CD14-positive monocyte (primary cell): Measurements from ENCODE around the gene NSUN3. TPM values are rescaled to one million over a fixed set of nuclear protein-coding genes. Genes with fewer than 3 reads are reported as not detected.

Experiments used
- DNase-seq, 3 donors: peaks; one replicate each; pipeline ENCODE4 v3.0.0-alpha.2; 2011 to 2022
- H2AFZ ChIP-seq: 2 replicates; pipeline ENCODE4 v1.6.0; 2012; ENCODE audit warnings: mild to moderate bottlenecking, low read depth, low read length, inconsistent platforms; ENCODE audit not compliant: insufficient read depth, poor library complexity, severe bottlenecking
- H3K27ac ChIP-seq, 2 donors: 1 replicate in 1 of 2; 2 replicates in 1 of 2; pipeline ENCODE4 v1.5.1; 2012 to 2013; ENCODE audit warnings: low read length in 2 of 2, control low read depth in 1 of 2, inconsistent platforms in 1 of 2, low read depth in 1 of 2, mild to moderate bottlenecking in 1 of 2
- H3K27me3 ChIP-seq, 2 donors: one replicate each; pipeline versions ENCODE4 v1.6.0 to v1.6.1; 2011 to 2013; ENCODE audit warnings: low read length in 2 of 2; ENCODE audit not compliant: control insufficient read depth in 2 of 2, insufficient read depth in 2 of 2
- H3K36me3 ChIP-seq, 2 donors: replicated peaks in 1 of 2; 1 replicate in 1 of 2; 2 replicates in 1 of 2; pipeline versions ENCODE4 v1.5.1 to v1.6.1; 2012 to 2013; ENCODE audit warnings: low read length in 2 of 2, control low read depth in 1 of 2, inconsistent platforms in 1 of 2, mild to moderate bottlenecking in 1 of 2; ENCODE audit not compliant: insufficient read depth in 2 of 2, control insufficient read depth in 1 of 2
- H3K4me1 ChIP-seq, 2 donors: 1 replicate in 1 of 2; 2 replicates in 1 of 2; pipeline versions ENCODE4 v1.5.1 to v1.6.1; 2012 to 2013; ENCODE audit warnings: low read length in 2 of 2, control low read depth in 1 of 2, inconsistent platforms in 1 of 2, mild to moderate bottlenecking in 1 of 2, moderate library complexity in 1 of 2; ENCODE audit not compliant: insufficient read depth in 2 of 2, control insufficient read depth in 1 of 2
- H3K4me2 ChIP-seq: replicated peaks from 2 replicates; pipeline ENCODE3; 2012; ENCODE audit warnings: low read length, moderate library complexity, mild to moderate bottlenecking; ENCODE audit not compliant: poor library complexity, severe bottlenecking; ENCODE audit errors: extremely low read depth
- H3K4me3 ChIP-seq, 3 experiments: fragments of 200-600 bp in 1 of 3; sonication (generic) in 1 of 3; replicated peaks in 1 of 3; 1 replicate in 2 of 3; 2 replicates in 1 of 3; pipeline ENCODE4 v1.5.1; 2011 to 2013; ENCODE audit warnings: low read length in 3 of 3, mild to moderate bottlenecking in 3 of 3, control low read depth in 2 of 3, low read depth in 2 of 3, inconsistent platforms in 1 of 3, moderate library complexity in 1 of 3
- H3K79me2 ChIP-seq: 2 replicates; pipeline ENCODE4 v1.6.0; 2012; ENCODE audit warnings: mild to moderate bottlenecking, control low read depth, inconsistent platforms, low read length, moderate library complexity; ENCODE audit not compliant: insufficient read depth
- H3K9ac ChIP-seq: 2 replicates; pipeline ENCODE4 v1.6.0; 2017; ENCODE audit warnings: low read length, mild to moderate bottlenecking; ENCODE audit not compliant: insufficient read depth, poor library complexity, severe bottlenecking
- H3K9me3 ChIP-seq, 2 donors: replicated peaks in 1 of 2; 1 replicate in 1 of 2; 2 replicates in 1 of 2; pipeline versions ENCODE4 v1.5.1 to v1.6.1; 2012 to 2013; ENCODE audit warnings: low read length in 2 of 2, control low read depth in 1 of 2; ENCODE audit not compliant: control insufficient read depth in 1 of 2, insufficient read depth in 1 of 2
- H4K20me1 ChIP-seq: 2 replicates; pipeline ENCODE4 v1.6.0; 2012; ENCODE audit warnings: mild to moderate bottlenecking, low read length, control low read depth, moderate library complexity; ENCODE audit not compliant: insufficient read depth
- H3K27ac Mint-ChIP-seq, 7 donors: one replicate each; pipeline ENCODE4 v1.8.0; 2020; ENCODE audit warnings: mild to moderate bottlenecking in 7 of 7, mixed read lengths in 7 of 7, moderate library complexity in 6 of 7, inconsistent platforms in 2 of 7
- H3K27me3 Mint-ChIP-seq, 3 donors: one replicate each; pipeline ENCODE4 v1.8.0; 2021 to 2022; ENCODE audit warnings: low read depth in 3 of 3, mild to moderate bottlenecking in 3 of 3, mixed read lengths in 3 of 3, moderate library complexity in 3 of 3, inconsistent platforms in 1 of 3
- H3K36me3 Mint-ChIP-seq, 2 donors: one replicate each; pipeline ENCODE4 v1.8.0; 2020; ENCODE audit warnings: mixed read lengths in 2 of 2, inconsistent platforms in 1 of 2, mild to moderate bottlenecking in 1 of 2
- H3K4me1 Mint-ChIP-seq: one replicate; pipeline ENCODE4 v1.8.0; 2020; ENCODE audit warnings: mild to moderate bottlenecking, mixed read lengths
- H3K4me3 Mint-ChIP-seq, 2 donors: one replicate each; pipeline ENCODE4 v1.8.0; 2020; ENCODE audit warnings: mild to moderate bottlenecking in 2 of 2, mixed read lengths in 2 of 2, moderate library complexity in 1 of 2
- H3K9me3 Mint-ChIP-seq, 7 donors: one replicate each; pipeline ENCODE4 v1.8.0; 2020 to 2022; ENCODE audit warnings: mixed read lengths in 7 of 7, mild to moderate bottlenecking in 6 of 7, moderate library complexity in 6 of 7, inconsistent platforms in 2 of 7
- CTCF ChIP-seq: fragments of 200-600 bp; IDR thresholded peaks from one replicate; pipeline ENCODE4 v1.8.0; 2022; ENCODE audit warnings: antibody characterized with exemption, mild to moderate bottlenecking
- WGBS: methylation state at CpG from one replicate; pipeline ENCODE4 v1.1.5; 2013; ENCODE audit warnings: missing lambda C conversion rate; ENCODE audit not compliant: insufficient coverage; 5-methylcytosine and 5-hydroxymethylcytosine counted together
- intact Hi-C, 2 donors: fragments of 100-400 bp; cut with micrococcal nuclease; formaldehyde crosslinking; loops; one replicate each; pipeline versions ENCODE4 v1.15.0 to v1.15.1; 2023
- polyA plus RNA-seq, 3 donors: library from polyadenylated mRNA; depleted of rRNA in 1 of 3; unstranded in 2 of 3; stranded (reverse) in 1 of 3; fragments of 300-500 nt in 2 of 3; fragments of >200 nt in 1 of 3; fragmentation: Illumina TruSeq in 2 of 3; gene quantifications; 1 replicate in 2 of 3; 2 replicates in 1 of 3; pipeline ENCODE4 v1.2.3, GENCODE V29; 2012 to 2021

NSUN3 gene
- polyA plus RNA-seq, 3 donors: 6.6 to 8.8 (median 7.2) TPM

- Histone ChIP-seq H3K4me2 (no peak overlapping the region), H3K9ac (no peak overlapping the region), H3K36me3 (peaks cover 40 to 62% of the 10 kb centered on the region in 2 donors), H4K20me1 (no peaks in the 10 kb centered on the region), H3K9me3 (no peaks in the 10 kb centered on the region), H3K4me1 (no peaks in the 10 kb centered on the region), H3K27me3 (no peaks in the 10 kb centered on the region), H3K4me3 (no peak overlapping the region), H3K79me2 (no peaks in the 10 kb centered on the region), H3K27ac (no peak overlapping the region), H2AFZ (no peak overlapping the region)
- no peak overlapping the region for H3K27ac Mint-ChIP-seq
- DNase-seq: no peak
- intact Hi-C loops: no loop called here
- H3K4me3 Mint-ChIP-seq: no peak overlapping the region
- peaks cover 2% of the 10 kb centered on the region for H3K4me1 Mint-ChIP-seq
- no peak for TF ChIP-seq CTCF
- WGBS: no CpG with 5 or more reads among the region's 2 CpGs
- H3K9me3 Mint-ChIP-seq: no peaks in the 10 kb centered on the region
- peaks cover 49 to 53% of the 10 kb centered on the region in 2 donors for H3K36me3 Mint-ChIP-seq
- H3K27me3 Mint-ChIP-seq: no peaks in the 10 kb centered on the region
Measured at GRCh38 chr3:94127115-94127514, 64.3 kb downstream of the NSUN3 start.

GRCh38 chr3:94130690-94131089 is 67.8 kb downstream of the NSUN3 start:
- H4K20me1 ChIP-seq: no peaks in the 10 kb centered on the region
- Mint-ChIP-seq H3K4me1 (no peaks in the 10 kb centered on the region), H3K27ac (peak overlapping the region in 1 of 7 donors; percentile 31), H3K27me3 (peaks cover 0 to 2% (median 1%) of the 10 kb centered on the region in 3 donors), H3K9me3 (peaks cover 0 to 2% (median 0%) of the 10 kb centered on the region in 7 donors), H3K36me3 (peaks cover 31 to 36% of the 10 kb centered on the region in 2 donors), H3K4me3 (no peak overlapping the region)
- H3K36me3 ChIP-seq: peaks cover 28 to 39% of the 10 kb centered on the region in 2 donors
- H3K27ac ChIP-seq: no peak overlapping the region
- no peak overlapping the region for H3K9ac ChIP-seq
- no peaks in the 10 kb centered on the region for H3K27me3 ChIP-seq
- TF ChIP-seq CTCF: no peak
- no peaks in the 10 kb centered on the region for H3K79me2 ChIP-seq
- intact Hi-C loops: no loop called here
- WGBS: no CpG with 5 or more reads among the region's 2 CpGs
- H3K4me1 ChIP-seq: no peaks in the 10 kb centered on the region
- H2AFZ ChIP-seq: no peak overlapping the region
- no peak for DNase-seq
- no peaks in the 10 kb centered on the region for H3K9me3 ChIP-seq
- H3K4me3 ChIP-seq: no peak overlapping the region
- H3K4me2 ChIP-seq: no peak overlapping the region
